ENCODE measurements around the gene AQP12A.
"Not testable (repeated sequence)": the region's sequence is repeated elsewhere in the genome, so short reads cannot be mapped to it uniquely, and the experiment has no call there.

Gene AQP12A, protein sequence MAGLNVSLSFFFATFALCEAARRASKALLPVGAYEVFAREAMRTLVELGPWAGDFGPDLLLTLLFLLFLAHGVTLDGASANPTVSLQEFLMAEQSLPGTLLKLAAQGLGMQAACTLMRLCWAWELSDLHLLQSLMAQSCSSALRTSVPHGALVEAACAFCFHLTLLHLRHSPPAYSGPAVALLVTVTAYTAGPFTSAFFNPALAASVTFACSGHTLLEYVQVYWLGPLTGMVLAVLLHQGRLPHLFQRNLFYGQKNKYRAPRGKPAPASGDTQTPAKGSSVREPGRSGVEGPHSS

DNA sequence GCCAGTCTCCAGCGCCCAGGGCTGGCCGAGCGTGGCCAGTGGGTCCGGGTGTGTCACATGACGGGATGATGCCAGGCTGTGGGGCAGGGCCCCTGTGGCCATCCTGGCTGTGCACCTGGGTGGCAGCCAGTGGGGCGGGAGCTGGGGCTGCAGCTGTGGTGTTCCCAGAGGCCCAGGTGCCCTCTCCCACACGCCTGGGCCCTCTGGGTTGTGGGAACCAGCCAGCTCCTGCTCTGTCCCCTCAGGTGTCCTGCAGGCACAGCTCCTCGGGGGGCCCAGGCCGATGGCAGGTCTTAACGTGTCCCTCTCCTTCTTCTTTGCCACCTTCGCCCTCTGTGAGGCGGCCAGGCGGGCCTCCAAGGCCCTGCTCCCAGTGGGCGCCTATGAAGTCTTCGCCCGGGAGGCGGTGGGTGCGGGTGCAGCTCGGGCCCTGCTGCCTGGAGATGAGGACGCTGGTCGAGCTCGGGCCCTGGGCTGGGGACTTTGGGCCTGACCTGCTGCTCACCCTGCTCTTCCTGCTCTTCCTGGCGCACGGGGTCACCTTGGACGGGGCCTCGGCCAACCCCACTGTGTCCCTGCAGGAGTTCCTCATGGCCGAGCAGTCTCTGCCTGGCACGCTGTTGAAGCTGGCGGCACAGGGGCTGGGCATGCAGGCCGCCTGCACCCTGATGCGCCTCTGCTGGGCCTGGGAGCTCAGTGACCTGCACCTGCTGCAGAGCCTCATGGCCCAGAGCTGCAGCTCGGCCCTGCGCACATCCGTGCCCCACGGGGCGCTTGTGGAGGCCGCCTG, at the start of gene AQP12A:
AQP12A (plus strand) TSS at position 236 of the 790 bp plus-strand sequence; CDS start at position 284, 48 bp downstream.
- not testable (repeated sequence) for DNase-seq (ENCODE audit: low read depth)

- DNase-seq (ENCODE audit: low read depth): no peak
Observed at GRCh38 chr2:240642061-240642805, 49.4 kb upstream of the AQP12A start.

GRCh38 chr2:240642806-240643092, 48.9 kb upstream of the AQP12A start:
- no peak for DNase-seq (ENCODE audit: low read depth)

- no peak for DNase-seq (ENCODE audit: low read depth)
Observed at GRCh38 chr2:240643093-240643810, 48.4 kb upstream of the AQP12A start.

- no peak for DNase-seq (ENCODE audit: low read depth)
Observed at GRCh38 chr2:240643811-240644150, 47.9 kb upstream of the AQP12A start.

DNA sequence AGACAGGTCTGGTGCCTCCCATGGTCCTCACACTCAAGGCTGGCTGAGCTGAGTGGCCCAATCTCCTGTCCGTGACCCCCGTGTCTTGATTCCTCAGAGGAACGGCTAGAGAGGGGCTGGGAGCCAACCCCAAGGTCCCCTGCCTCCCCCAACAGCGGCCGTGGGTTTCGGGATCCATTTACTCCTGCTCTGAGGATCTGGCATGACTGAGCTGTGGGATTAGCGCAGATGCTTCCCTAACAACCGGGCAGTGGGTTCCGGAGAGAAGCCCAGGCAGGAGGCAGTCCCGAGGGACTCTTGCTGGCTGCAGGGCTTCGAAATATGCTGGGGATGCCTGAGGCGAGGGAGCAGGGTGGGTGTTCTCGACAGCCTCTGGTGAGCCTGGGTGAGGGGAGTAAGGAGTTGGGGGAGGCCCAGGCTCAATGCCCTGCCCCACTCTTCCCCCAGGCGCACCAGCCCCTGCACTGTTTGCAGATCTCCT, 47.5 kb upstream of the AQP12A start:
- no peak for DNase-seq (ENCODE audit: low read depth)

DNA sequence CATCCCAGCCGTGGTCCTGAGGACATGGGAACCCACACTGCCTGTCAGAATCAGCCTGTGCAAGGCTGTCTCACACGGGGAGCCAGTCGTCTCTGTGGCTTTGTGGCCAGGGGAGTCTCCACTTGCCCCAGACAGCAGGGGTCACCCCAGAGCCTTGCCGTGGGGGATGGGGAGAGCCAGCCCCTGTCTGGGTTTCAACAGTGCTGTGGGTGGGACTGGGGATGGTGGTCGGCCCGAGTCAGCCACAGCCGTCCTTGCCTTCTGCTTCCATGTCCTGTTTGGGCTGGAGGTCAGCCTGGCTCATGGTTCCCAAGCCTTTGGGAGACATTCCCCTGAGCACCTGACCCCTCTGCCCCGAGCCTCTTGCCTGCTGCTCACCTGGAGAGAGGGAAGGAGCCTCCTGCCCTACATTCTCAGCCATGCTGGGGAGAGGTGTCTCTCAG, 46.8 kb upstream of the AQP12A start:
- no peak for DNase-seq (ENCODE audit: low read depth)

DNA sequence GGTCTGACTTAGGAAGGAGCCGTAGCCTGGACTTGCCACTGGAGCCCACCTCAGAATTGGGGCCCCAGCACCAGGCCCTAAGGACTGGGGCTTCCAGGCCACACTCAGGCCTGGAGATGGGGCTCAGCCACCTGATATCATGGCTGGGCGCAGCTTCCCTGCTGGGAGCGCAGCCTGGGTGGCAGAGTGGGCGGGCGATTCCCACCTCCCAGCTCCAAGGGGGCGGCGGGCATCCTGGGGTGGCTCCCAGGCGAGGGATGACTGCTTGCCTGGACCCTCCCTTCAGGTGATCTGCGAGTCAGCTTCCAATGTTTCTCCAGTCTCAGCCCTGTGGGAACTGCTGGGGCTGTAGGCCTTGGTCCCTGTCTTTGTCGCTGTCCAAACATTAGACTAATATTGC, 46.3 kb upstream of the AQP12A start:
- no peak for DNase-seq (ENCODE audit: low read depth)

DNA sequence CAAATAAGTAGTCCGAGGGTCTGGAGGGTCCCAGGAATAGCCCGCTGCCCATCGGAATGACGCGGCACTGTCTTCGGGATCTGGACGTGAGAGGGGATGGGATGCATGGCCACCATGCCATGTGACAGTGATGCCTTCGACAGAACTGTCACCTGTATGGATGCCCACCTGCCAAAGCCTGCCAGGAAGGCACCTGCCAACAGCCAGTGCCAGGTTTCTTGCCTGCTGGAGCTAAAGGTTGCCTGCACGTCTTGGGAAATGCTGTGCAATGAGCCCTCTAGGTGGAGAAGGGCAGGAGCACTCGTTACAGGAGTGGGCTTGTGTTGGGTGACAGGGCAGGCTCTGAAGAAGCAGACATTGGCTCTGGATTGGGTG, 45.9 kb upstream of the AQP12A start:
- DNase-seq (ENCODE audit: low read depth): no peak

- no peak for DNase-seq (ENCODE audit: low read depth)
Observed at GRCh38 chr2:240646176-240646899, 45.3 kb upstream of the AQP12A start.

GRCh38 chr2:240646900-240647502, 44.7 kb upstream of the AQP12A start:
- DNase-seq (ENCODE audit: low read depth): no peak

- DNase-seq (ENCODE audit: low read depth): no peak
Observed at GRCh38 chr2:240647503-240648154, 44.0 kb upstream of the AQP12A start.

DNA sequence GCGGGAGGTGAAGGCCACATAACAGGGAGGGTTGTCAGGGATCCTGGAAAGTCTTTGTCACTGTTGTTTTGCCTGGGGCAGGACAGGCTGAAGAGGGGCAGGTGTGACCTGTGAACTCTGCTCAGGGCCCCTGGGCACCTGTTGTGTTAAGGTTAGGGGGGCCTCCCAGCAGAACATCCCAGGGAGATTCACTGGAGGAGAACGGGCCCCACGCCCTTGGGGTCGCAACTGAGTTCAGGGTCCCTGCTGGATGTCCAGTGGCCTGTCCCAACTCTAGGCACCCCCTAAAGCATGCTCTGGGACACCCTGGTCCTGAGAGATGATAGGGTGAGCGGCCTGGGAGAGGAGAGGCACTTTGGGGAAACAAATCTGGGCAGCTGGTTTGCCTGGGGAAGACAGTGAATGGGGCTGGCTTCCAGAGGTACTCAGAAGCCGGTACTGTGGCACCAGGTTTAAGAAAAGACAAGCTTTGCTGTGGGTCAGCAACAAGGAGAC, 43.5 kb upstream of the AQP12A start:
- no peak for DNase-seq (ENCODE audit: low read depth)

- DNase-seq (ENCODE audit: low read depth): no peak
Observed at GRCh38 chr2:240648650-240649275, 42.9 kb upstream of the AQP12A start.

- no peak for DNase-seq (ENCODE audit: low read depth)
Observed at GRCh38 chr2:240649331-240649730, 42.3 kb upstream of the AQP12A start.

- DNase-seq (ENCODE audit: low read depth): no peak
Observed at GRCh38 chr2:240650254-240650965, 41.3 kb upstream of the AQP12A start.

DNA sequence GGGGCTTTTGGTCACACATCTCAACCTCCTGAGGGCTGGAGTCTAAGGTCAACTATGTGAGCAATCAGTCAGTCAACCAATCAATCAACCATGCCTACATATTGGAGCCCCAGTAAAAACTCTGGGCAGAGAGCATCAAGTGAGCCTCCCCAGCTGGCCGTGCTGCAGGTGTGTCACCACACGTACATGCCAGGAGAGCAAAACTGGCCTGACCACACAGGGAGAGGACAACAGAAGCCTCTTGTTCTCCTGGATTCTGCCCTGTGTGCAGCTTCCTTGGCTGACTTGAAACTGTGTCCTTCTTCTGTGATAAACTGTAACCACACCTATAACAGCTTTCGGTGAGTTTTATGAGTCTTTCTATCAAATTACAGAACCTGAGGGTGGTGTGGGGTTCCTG, 40.5 kb upstream of the AQP12A start:
- DNase-seq (ENCODE audit: low read depth): no peak

DNA sequence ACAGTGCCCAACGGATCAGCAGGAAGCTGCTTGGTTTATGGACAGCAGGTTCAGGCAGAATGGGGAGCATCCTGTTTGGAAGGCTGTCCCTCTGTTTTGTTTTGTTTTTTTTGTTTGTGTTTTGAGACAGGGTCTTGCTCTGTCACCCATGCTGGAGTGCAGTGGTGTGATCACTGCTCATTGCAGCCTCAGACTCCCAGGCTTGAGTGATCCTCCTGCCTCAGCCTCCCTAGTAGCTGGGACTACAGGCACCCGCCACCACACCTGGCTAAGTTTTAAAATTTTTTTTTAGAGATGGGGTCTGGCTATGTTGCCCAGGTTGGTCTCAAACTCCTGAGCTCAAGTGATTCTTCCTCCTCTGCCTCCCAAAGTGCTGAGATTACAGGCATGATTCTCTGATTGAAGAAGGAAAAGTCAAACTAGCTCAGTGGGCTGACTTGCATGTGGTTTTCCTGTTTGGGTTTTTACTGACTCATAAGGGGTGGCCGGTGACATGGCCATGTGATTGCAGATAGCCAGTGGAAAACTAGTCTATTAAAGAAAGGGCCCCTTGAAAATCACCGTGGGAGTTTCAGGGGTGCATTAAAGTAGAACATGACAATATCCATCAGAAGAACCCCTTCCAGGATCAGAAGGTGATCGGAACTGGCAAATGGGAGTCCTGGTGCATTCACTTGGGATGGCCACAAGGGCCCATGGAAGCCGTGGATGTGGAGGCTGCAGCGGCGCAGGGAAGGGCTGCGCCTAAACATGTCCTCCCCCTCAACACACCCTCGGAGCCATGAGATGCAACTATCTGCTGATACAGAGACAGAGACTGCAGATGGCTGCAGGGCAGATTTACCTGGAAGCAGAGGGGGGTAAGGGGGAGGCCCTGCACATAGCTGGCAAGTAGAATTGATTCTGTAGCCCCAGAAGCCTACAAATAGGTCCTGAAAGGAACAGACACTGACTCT, 35.5 kb upstream of the AQP12A start:
- no peak for DNase-seq (ENCODE audit: low read depth)

All from fibroblast of gingiva (primary cell).